Measurements from ENCODE around the gene GPX8.

GPX8 gene

GRCh38 chr5:55180016-55180415 is 20.0 kb downstream of the GPX8 start:
- no peak for TF ChIP-seq CTCF (IDR thresholded peaks at IDR 0.05; ENCODE audit: insufficient read depth, low read depth, low read length, missing control alignments)
- DNase-seq (ENCODE audit: low read depth) = peak; percentile 84
- H3K4me3 ChIP-seq (ENCODE audit: low read length) = no peak overlapping the region

GRCh38 chr5:55187370-55187769 is 27.4 kb downstream of the GPX8 start:
- TF ChIP-seq CTCF (IDR thresholded peaks at IDR 0.05; ENCODE audit: insufficient read depth, low read depth, low read length, missing control alignments) = peak; percentile 54
- no peak overlapping the region for H3K4me3 ChIP-seq (ENCODE audit: low read length)
- DNase-seq (ENCODE audit: low read depth) = peak; percentile 65

- H3K4me3 ChIP-seq (ENCODE audit: low read length) = no peak overlapping the region
- no peak for TF ChIP-seq CTCF (IDR thresholded peaks at IDR 0.05; ENCODE audit: insufficient read depth, low read depth, low read length, missing control alignments)
- DNase-seq (ENCODE audit: low read depth) = no peak
Measured at GRCh38 chr5:55188656-55189540, 28.9 kb downstream of the GPX8 start.

- H3K4me3 ChIP-seq (ENCODE audit: low read length) = no peak overlapping the region
- no peak for TF ChIP-seq CTCF (IDR thresholded peaks at IDR 0.05; ENCODE audit: insufficient read depth, low read depth, low read length, missing control alignments)
- peak; percentile 61 for DNase-seq (ENCODE audit: low read depth)
Measured at GRCh38 chr5:55191165-55191564, 31.2 kb downstream of the GPX8 start.

GRCh38 chr5:55205001-55205400 is 45.0 kb downstream of the GPX8 start:
- TF ChIP-seq CTCF (IDR thresholded peaks at IDR 0.05; ENCODE audit: insufficient read depth, low read depth, low read length, missing control alignments) = no peak
- peak; percentile 94 for DNase-seq (ENCODE audit: low read depth)
- H3K4me3 ChIP-seq (ENCODE audit: low read length) = no peak overlapping the region

- no peak for DNase-seq (ENCODE audit: low read depth)
- TF ChIP-seq CTCF (IDR thresholded peaks at IDR 0.05; ENCODE audit: insufficient read depth, low read depth, low read length, missing control alignments) = no peak
- no peak overlapping the region for H3K4me3 ChIP-seq (ENCODE audit: low read length)
Measured at GRCh38 chr5:55211184-55211874, 51.4 kb downstream of the GPX8 start.

Measured in epithelial cell of esophagus (primary cell).